ENCODE measurements around the gene RBM17.
A peak's percentile ranks its signal among the peaks of the same experiment; 100 is the strongest.
"Not testable (repeated sequence)": the region's sequence is repeated elsewhere in the genome, so short reads cannot be mapped to it uniquely, and the experiment has no call there.

RBM17 gene

GRCh38 chr10:6088721-6089333 is at the start of gene RBM17:
Gene RBM17, plus strand, starts transcription at chr10:6089034. Its CDS starts 8,032 bp downstream, at chr10:6097066.
- peak; percentile 98 for DNase-seq

GRCh38 chr10:6039711-6040110 is 49.1 kb upstream of the RBM17 start:
- DNase-seq, result no peak

GRCh38 chr10:6040205-6040604 is 48.6 kb upstream of the RBM17 start:
- DNase-seq, result no peak

GRCh38 chr10:6043377-6043776 is 45.5 kb upstream of the RBM17 start:
- DNase-seq, result not testable (repeated sequence)

- DNase-seq, result no peak
Observed at GRCh38 chr10:6044060-6044459, 44.8 kb upstream of the RBM17 start.

GRCh38 chr10:6044751-6045313 is 44.0 kb upstream of the RBM17 start:
- no peak for DNase-seq

- no peak for DNase-seq
Observed at GRCh38 chr10:6045314-6045848, 43.5 kb upstream of the RBM17 start.

- DNase-seq, result no peak
Observed at GRCh38 chr10:6045878-6046772, 42.7 kb upstream of the RBM17 start.

GRCh38 chr10:6046773-6047611 is 41.8 kb upstream of the RBM17 start:
- DNase-seq, result no peak

GRCh38 chr10:6047847-6048246 is 41.0 kb upstream of the RBM17 start:
- no peak for DNase-seq

GRCh38 chr10:6048281-6049030 is 40.4 kb upstream of the RBM17 start:
- no peak for DNase-seq

GRCh38 chr10:6049031-6049400 is 39.8 kb upstream of the RBM17 start:
- no peak for DNase-seq

GRCh38 chr10:6050801-6051445 is 37.9 kb upstream of the RBM17 start:
- DNase-seq, result peak; percentile 80

- peak; percentile 79 for DNase-seq
Observed at GRCh38 chr10:6052247-6053221, 36.3 kb upstream of the RBM17 start.

GRCh38 chr10:6053303-6053702 is 35.5 kb upstream of the RBM17 start:
- DNase-seq, result no peak

- DNase-seq, result no peak
Observed at GRCh38 chr10:6053816-6054631, 34.8 kb upstream of the RBM17 start.

- no peak for DNase-seq
Observed at GRCh38 chr10:6054884-6055283, 34.0 kb upstream of the RBM17 start.

GRCh38 chr10:6055929-6056328 is 32.9 kb upstream of the RBM17 start:
- DNase-seq, result no peak

- DNase-seq, result no peak
Observed at GRCh38 chr10:6056411-6057135, 32.3 kb upstream of the RBM17 start.
